Liver (tissue), 9 donors: Measurements from ENCODE around the gene LAD1. TPM values are rescaled to one million over a fixed set of nuclear protein-coding genes. Genes with fewer than 3 reads are reported as not detected.

Experiments used
- DNase-seq: peaks from one replicate; pipeline ENCODE4 v3.0.0-alpha.2; 2017; ENCODE audit warnings: low spot score
- H3K27ac ChIP-seq, 2 donors: one replicate each; pipeline ENCODE4 v1.7.0; 2013; ENCODE audit warnings: inconsistent platforms in 2 of 2, low read length in 2 of 2, control low read depth in 1 of 2, low read depth in 1 of 2, mild to moderate bottlenecking in 1 of 2
- H3K27me3 ChIP-seq, 4 donors: one replicate each; pipeline versions ENCODE4 v1.6.1 to v1.7.0; 2013; ENCODE audit warnings: low read length in 3 of 4, inconsistent platforms in 1 of 4, mild to moderate bottlenecking in 1 of 4, moderate library complexity in 1 of 4; ENCODE audit not compliant: control insufficient read depth in 4 of 4, insufficient read depth in 4 of 4
- H3K36me3 ChIP-seq, 4 donors: one replicate each; pipeline versions ENCODE4 v1.6.1 to v1.7.0; 2013; ENCODE audit warnings: low read length in 3 of 4, mild to moderate bottlenecking in 3 of 4, low read depth in 1 of 4, moderate library complexity in 1 of 4; ENCODE audit not compliant: control insufficient read depth in 4 of 4, insufficient read depth in 3 of 4
- H3K4me1 ChIP-seq, 4 donors: one replicate each; pipeline versions ENCODE4 v1.6.1 to v1.7.0; 2013; ENCODE audit warnings: low read length in 3 of 4, mild to moderate bottlenecking in 3 of 4, moderate library complexity in 1 of 4; ENCODE audit not compliant: control insufficient read depth in 4 of 4, insufficient read depth in 4 of 4
- H3K4me3 ChIP-seq, 3 donors: one replicate each; pipeline versions ENCODE4 v1.6.1 to v1.7.0; 2013; ENCODE audit warnings: low read length in 3 of 3, control low read depth in 1 of 3, low read depth in 1 of 3, mild to moderate bottlenecking in 1 of 3
- H3K9ac ChIP-seq, 2 donors: one replicate each; pipeline ENCODE4 v1.7.0; 2013; ENCODE audit warnings: low read length in 2 of 2, mild to moderate bottlenecking in 2 of 2, moderate library complexity in 2 of 2, control low read depth in 1 of 2, low read depth in 1 of 2
- H3K9me3 ChIP-seq, 4 donors: one replicate each; pipeline versions ENCODE4 v1.6.1 to v1.7.0; 2013; ENCODE audit warnings: low read length in 3 of 4; ENCODE audit not compliant: control insufficient read depth in 4 of 4
- CTCF ChIP-seq: fragments of 150-350 bp; IDR thresholded peaks from 2 replicates; pipeline ENCODE4 v1.5.1; 2017; ENCODE audit warnings: improper control_type of control experiment, low read depth, low read length; ENCODE audit not compliant: missing input control
- EGR1 ChIP-seq, 2 donors: IDR thresholded peaks; 2 replicates each; pipeline ENCODE4 v1.6.1; 2016 to 2018; ENCODE audit warnings: antibody characterized with exemption in 2 of 2, low read depth in 2 of 2
- FOXA1 ChIP-seq: IDR thresholded peaks from 2 replicates; pipeline ENCODE4 v1.6.1; 2016; ENCODE audit warnings: antibody characterized with exemption
- HNF4A ChIP-seq, 2 donors: conservative IDR thresholded peaks; 2 replicates each; pipeline ENCODE4 v1.6.1; 2016; ENCODE audit warnings: antibody characterized with exemption in 2 of 2, mild to moderate bottlenecking in 2 of 2
- MAX ChIP-seq: IDR thresholded peaks from 2 replicates; pipeline ENCODE4 v1.6.1; 2016; ENCODE audit warnings: antibody characterized with exemption
- RAD21 ChIP-seq, 2 donors: IDR thresholded peaks; 2 replicates each; pipeline ENCODE4 v1.6.1; 2016; ENCODE audit warnings: antibody characterized with exemption in 2 of 2, mild to moderate bottlenecking in 2 of 2
- YY1 ChIP-seq: IDR thresholded peaks from 2 replicates; pipeline ENCODE4 v1.6.1; 2016; ENCODE audit warnings: antibody characterized with exemption, mild to moderate bottlenecking
- ZBTB33 ChIP-seq: IDR thresholded peaks from 2 replicates; pipeline ENCODE4 v1.6.1; 2016; ENCODE audit warnings: antibody characterized with exemption
- WGBS: extraction: QIAGEN DNeasy Blood & Tissue Kit; methylation state at CpG from one replicate; pipeline ENCODE4 v1.1.7; 2013; 5-methylcytosine and 5-hydroxymethylcytosine counted together
- polyA plus RNA-seq, 2 donors: library from polyadenylated mRNA; stranded (reverse) in 1 of 2; unstranded in 1 of 2; fragments of 200-250 nt in 1 of 2; fragments of >200 nt in 1 of 2; fragmentation: Nextera tagmentation in 1 of 2; extraction: Ambion mirVana in 1 of 2; gene quantifications; one replicate each; pipeline versions ENCODE4 v1.2.1 to v1.2.3, GENCODE V29; 2013 to 2015
- total RNA-seq, 2 donors: library from RNA; depleted of rRNA; stranded (reverse); fragments of >200 nt; gene quantifications; one replicate each; pipeline ENCODE4 v1.2.3, GENCODE V29; 2014
- donor health status: healthy.
- donor health status: healthy.
- donor health status: healthy.
- donor health status: healthy.
- donor health status: healthy.

The LAD1 gene
- total and polyA plus RNA-seq, 4 donors = 3.4 to 13.7 (median 8.5) TPM

GRCh38 chr1:201335901-201336300, 63.2 kb downstream of the LAD1 start (continued):
- TF ChIP-seq HNF4A (conservative IDR thresholded peaks at IDR 0.05) (no peak), YY1 (no peak)

GRCh38 chr1:201335174-201335870, 63.8 kb downstream of the LAD1 start:
- Histone ChIP-seq H3K27ac (no peak overlapping the region), H3K9ac (no peak overlapping the region), H3K4me1 (no peaks in the 10 kb centered on the region), H3K27me3 (no peaks in the 10 kb centered on the region), H3K4me3 (no peak overlapping the region), H3K36me3 (no peaks in the 10 kb centered on the region), H3K9me3 (no peaks in the 10 kb centered on the region)
- TF ChIP-seq HNF4A (conservative IDR thresholded peaks at IDR 0.05) = no peak
- no peak for TF ChIP-seq YY1
- TF ChIP-seq RAD21 (IDR thresholded peaks at IDR 0.05) = no peak
- TF ChIP-seq ZBTB33 = no peak
- no peak for DNase-seq
- WGBS = 90% methylated on average over 10 of the region's 10 CpGs

- 89% methylated on average over 11 of the region's 11 CpGs for WGBS
- Histone ChIP-seq H3K27ac (no peak overlapping the region), H3K9me3 (no peaks in the 10 kb centered on the region), H3K4me1 (no peaks in the 10 kb centered on the region), H3K27me3 (no peaks in the 10 kb centered on the region), H3K4me3 (no peak overlapping the region), H3K9ac (no peak overlapping the region), H3K36me3 (no peaks in the 10 kb centered on the region)
- DNase-seq = no peak
- TF ChIP-seq CTCF = no peak
- TF ChIP-seq FOXA1 = no peak
- no peak for TF ChIP-seq MAX
- TF ChIP-seq RAD21 (IDR thresholded peaks at IDR 0.05) = no peak
- no peak for TF ChIP-seq EGR1 (IDR thresholded peaks at IDR 0.05; ENCODE audit: low read depth in 2 of 2)
Observed at GRCh38 chr1:201334325-201335173, 64.6 kb downstream of the LAD1 start.
